ENCODE measurements around the gene CRB2.
"Not testable (repeated sequence)": the region's sequence is repeated elsewhere in the genome, so short reads cannot be mapped to it uniquely, and the experiment has no call there.

CRB2 gene

GRCh38 chr9:123329329-123329955 lies 26.6 kb upstream of the CRB2 start:
- DNase-seq (ENCODE audit: low read depth, low spot score): no peak

GRCh38 chr9:123331346-123332060 lies 24.5 kb upstream of the CRB2 start:
- no peak for DNase-seq (ENCODE audit: low read depth, low spot score)

GRCh38 chr9:123333058-123333669 lies 22.8 kb upstream of the CRB2 start:
- DNase-seq (ENCODE audit: low read depth, low spot score): not testable (repeated sequence)

GRCh38 chr9:123334639-123335038 lies 21.4 kb upstream of the CRB2 start:
- DNase-seq (ENCODE audit: low read depth, low spot score): no peak

GRCh38 chr9:123335193-123335985 lies 20.6 kb upstream of the CRB2 start:
- DNase-seq (ENCODE audit: low read depth, low spot score): no peak

- no peak for DNase-seq (ENCODE audit: low read depth, low spot score)
Measured at GRCh38 chr9:123335986-123336329, 20.0 kb upstream of the CRB2 start.

- no peak for DNase-seq (ENCODE audit: low read depth, low spot score)
Measured at GRCh38 chr9:123336449-123336848, 19.5 kb upstream of the CRB2 start.

GRCh38 chr9:123336959-123337358 lies 19.0 kb upstream of the CRB2 start:
- no peak for DNase-seq (ENCODE audit: low read depth, low spot score)

GRCh38 chr9:123337971-123338370 lies 18.0 kb upstream of the CRB2 start:
- no peak for DNase-seq (ENCODE audit: low read depth, low spot score)

- DNase-seq (ENCODE audit: low read depth, low spot score): no peak
Measured at GRCh38 chr9:123338710-123339665, 17.0 kb upstream of the CRB2 start.

- DNase-seq (ENCODE audit: low read depth, low spot score): no peak
Measured at GRCh38 chr9:123339666-123340510, 16.1 kb upstream of the CRB2 start.

- DNase-seq (ENCODE audit: low read depth, low spot score): no peak
Measured at GRCh38 chr9:123341816-123342215, 14.2 kb upstream of the CRB2 start.

- DNase-seq (ENCODE audit: low read depth, low spot score): no peak
Measured at GRCh38 chr9:123342247-123342646, 13.8 kb upstream of the CRB2 start.

GRCh38 chr9:123343443-123344191 lies 12.4 kb upstream of the CRB2 start:
- no peak for DNase-seq (ENCODE audit: low read depth, low spot score)

- no peak for DNase-seq (ENCODE audit: low read depth, low spot score)
Measured at GRCh38 chr9:123344192-123344949, 11.6 kb upstream of the CRB2 start.

GRCh38 chr9:123345567-123345955 lies 10.4 kb upstream of the CRB2 start:
- DNase-seq (ENCODE audit: low read depth, low spot score): no peak

- no peak for DNase-seq (ENCODE audit: low read depth, low spot score)
Measured at GRCh38 chr9:123346026-123346425, 10.0 kb upstream of the CRB2 start.

- no peak for DNase-seq (ENCODE audit: low read depth, low spot score)
Measured at GRCh38 chr9:123346826-123347225, 9.2 kb upstream of the CRB2 start.

Data from iPS DF 19.7 (cell line).